Large intestine (tissue), 3 donors: Measurements from ENCODE around the gene NKAIN2. TPM values are rescaled to one million over a fixed set of nuclear protein-coding genes. Genes with fewer than 3 reads are reported as not detected.

ENCODE experiments used
- DNase-seq, 2 donors: peaks; one replicate each; pipeline versions ENCODE4 v3.0.0 to v3.0.0-alpha.2; 2013
- H3K27ac ChIP-seq: one replicate; pipeline ENCODE4 v1.5.1; 2013; ENCODE audit warnings: low read length
- H3K27me3 ChIP-seq: 2 replicates; pipeline ENCODE4 v1.6.1; 2013; ENCODE audit warnings: low read length; ENCODE audit not compliant: control insufficient read depth, insufficient read depth
- H3K36me3 ChIP-seq: 2 replicates; pipeline ENCODE4 v1.6.1; 2013; ENCODE audit warnings: low read length; ENCODE audit not compliant: control insufficient read depth, insufficient read depth
- H3K4me1 ChIP-seq: one replicate; pipeline ENCODE4 v1.6.1; 2013; ENCODE audit warnings: low read length; ENCODE audit not compliant: control insufficient read depth, insufficient read depth
- H3K4me3 ChIP-seq: one replicate; pipeline ENCODE4 v1.5.1; 2013; ENCODE audit warnings: low read length
- H3K9me3 ChIP-seq: one replicate; pipeline ENCODE4 v1.6.1; 2013; ENCODE audit warnings: mild to moderate bottlenecking, low read depth, low read length, moderate library complexity; ENCODE audit not compliant: control insufficient read depth
- WGBS: methylation state at CpG from one replicate; pipeline ENCODE4 v1.1.5; 2013; ENCODE audit warnings: low lambda C conversion rate; ENCODE audit not compliant: insufficient coverage; 5-methylcytosine and 5-hydroxymethylcytosine counted together
- polyA plus RNA-seq: library from polyadenylated mRNA; unstranded; fragments of 120-200 nt; gene quantifications from one replicate; pipeline ENCODE4 v1.2.1, GENCODE V29; 2013

Gene NKAIN2
- polyA plus RNA-seq, 1 donor: 1.3 TPM

DNA sequence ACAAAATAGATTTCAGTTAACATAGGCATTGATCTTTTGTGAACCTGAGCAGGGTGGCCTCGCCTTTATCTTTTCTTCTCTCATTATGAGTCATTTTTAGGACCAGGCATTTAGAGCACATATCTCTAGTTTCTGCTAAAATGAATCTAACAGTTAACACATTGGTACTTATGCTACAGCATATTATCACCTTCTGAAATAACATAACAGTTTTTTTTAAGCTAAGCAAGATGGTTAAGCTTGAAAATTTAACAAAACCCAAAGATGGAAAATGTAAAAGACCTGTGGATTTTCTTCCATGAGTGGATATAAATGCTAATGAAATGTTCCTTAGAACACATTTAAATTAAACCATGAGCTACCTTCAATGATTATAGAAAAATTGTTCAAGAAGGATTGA, 671.5 kb downstream of the NKAIN2 start:
- Histone ChIP-seq H3K36me3 (no peaks in the 10 kb centered on the region), H3K27ac (no peak overlapping the region), H3K9me3 (no peaks in the 10 kb centered on the region), H3K4me3 (no peak overlapping the region), H3K27me3 (no peaks in the 10 kb centered on the region), H3K4me1 (no peaks in the 10 kb centered on the region)
- DNase-seq: no peak
- 40% methylated on average over 1 of the region's 1 CpG for WGBS

DNA sequence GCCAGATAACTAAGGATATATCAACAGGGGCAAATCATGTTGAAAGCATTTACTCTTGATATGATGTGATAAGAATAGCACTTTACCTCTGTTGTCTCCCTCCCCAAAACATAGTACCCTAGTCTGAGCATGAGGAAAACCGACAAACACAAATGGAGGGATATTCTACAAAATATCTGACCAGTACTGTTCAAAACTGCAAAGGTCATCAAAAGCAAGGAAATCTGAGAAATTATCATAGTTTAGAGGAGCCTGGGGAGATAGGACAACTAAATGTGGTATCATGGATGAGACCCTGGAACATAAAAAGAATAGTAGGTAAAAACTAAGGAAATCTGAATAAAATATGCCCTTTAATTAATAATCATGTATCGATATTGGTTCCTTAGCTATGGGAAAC, 675.2 kb downstream of the NKAIN2 start:
- WGBS: no CpG with 5 or more reads among the region's 2 CpGs
- no peaks in the 10 kb centered on the region for H3K4me1 ChIP-seq
- no peak for DNase-seq
- H3K36me3 ChIP-seq: no peaks in the 10 kb centered on the region
- no peaks in the 10 kb centered on the region for H3K27me3 ChIP-seq
- H3K9me3 ChIP-seq: no peaks in the 10 kb centered on the region
- H3K4me3 ChIP-seq: no peak overlapping the region
- no peak overlapping the region for H3K27ac ChIP-seq

DNA sequence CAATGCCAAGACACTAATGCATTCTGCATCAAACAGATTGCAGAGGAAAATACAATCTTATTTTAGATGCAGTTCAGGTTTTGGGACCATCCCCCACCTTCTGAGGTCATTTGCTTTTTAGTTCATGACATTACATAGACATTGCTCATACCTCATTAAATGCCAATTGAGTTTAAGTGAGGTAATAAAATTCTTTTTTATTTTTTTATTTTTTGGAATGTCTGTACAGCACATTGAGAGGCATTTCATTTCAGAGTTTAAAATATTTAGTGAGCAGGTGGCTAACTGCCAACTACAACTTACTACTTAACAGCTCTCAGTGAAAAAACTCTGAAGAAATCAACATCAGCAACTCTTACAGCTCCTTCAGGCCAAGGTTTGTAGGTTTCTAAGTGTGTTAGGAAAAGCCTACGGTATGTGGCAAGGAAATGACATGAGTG, 676.3 kb downstream of the NKAIN2 start:
- DNase-seq: no peak
- Histone ChIP-seq H3K4me3 (no peak overlapping the region), H3K27ac (no peak overlapping the region), H3K36me3 (no peaks in the 10 kb centered on the region), H3K4me1 (no peaks in the 10 kb centered on the region), H3K27me3 (no peaks in the 10 kb centered on the region), H3K9me3 (no peaks in the 10 kb centered on the region)
- 60% methylated on average over 1 of the region's 1 CpG for WGBS

DNA sequence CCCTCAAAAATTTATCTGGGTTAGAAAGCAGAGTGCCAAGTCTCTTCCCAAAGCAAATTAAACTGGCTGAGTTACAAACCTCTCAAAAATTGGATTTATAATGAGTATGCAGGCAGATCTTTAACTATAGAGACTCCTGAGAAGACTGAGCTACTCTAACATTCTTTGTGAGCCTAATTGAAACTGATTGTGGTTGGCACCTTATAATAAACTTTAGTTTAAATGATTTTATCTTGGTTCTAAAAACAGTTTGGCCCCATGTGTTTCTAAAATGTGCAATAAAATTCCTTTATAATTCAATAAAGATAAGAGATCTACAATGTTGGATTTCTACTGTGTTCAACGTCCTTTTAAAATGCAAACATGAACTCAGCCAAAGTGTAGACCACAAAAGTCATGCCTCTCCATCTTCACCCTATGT, 678.4 kb downstream of the NKAIN2 start:
- 20% methylated on average over 1 of the region's 1 CpG for WGBS
- H3K4me1 ChIP-seq: no peaks in the 10 kb centered on the region
- no peak for DNase-seq
- H3K36me3 ChIP-seq: no peaks in the 10 kb centered on the region
- H3K27ac ChIP-seq: no peak overlapping the region
- H3K27me3 ChIP-seq: no peaks in the 10 kb centered on the region
- no peak overlapping the region for H3K4me3 ChIP-seq
- no peaks in the 10 kb centered on the region for H3K9me3 ChIP-seq

DNA sequence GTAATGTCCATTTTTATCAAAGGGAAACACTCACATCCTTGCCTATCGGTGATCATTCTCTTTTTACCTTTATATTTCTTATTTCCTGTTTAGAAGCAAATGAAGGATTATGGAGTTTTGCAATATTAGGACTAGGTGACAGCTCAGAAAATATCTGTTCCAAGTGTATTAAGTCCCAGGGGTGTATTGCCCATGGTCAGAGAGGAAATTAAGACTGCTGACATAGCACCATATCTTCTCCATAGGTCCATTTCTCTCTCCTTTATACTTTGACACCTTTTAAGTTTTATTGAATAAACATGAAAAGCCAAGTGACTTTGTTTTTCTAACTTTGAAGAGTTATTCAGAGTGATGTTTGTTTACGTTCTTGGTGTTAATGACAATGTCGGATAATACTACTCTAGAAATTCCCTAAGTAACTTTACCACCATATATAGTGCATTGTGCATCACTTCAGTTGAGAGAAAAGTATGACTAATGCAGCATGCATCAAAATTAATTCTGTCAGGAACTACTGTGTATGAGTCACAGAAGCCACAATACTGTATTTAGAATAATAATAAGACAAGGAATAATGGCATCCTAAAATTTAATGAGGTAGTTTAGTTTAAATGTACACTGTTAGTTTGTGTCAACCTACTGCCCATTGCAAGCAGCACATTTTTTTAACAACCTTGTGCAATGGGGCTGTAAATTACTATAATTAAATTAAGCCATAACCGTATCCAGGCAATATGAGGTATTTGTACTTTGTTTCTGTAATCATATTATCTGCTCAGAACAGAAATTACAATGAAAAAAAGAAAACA, 684.2 kb downstream of the NKAIN2 start:
- DNase-seq: no peak
- Histone ChIP-seq H3K4me1 (no peaks in the 10 kb centered on the region), H3K36me3 (no peaks in the 10 kb centered on the region), H3K27ac (no peak overlapping the region), H3K9me3 (no peaks in the 10 kb centered on the region), H3K4me3 (no peak overlapping the region), H3K27me3 (no peaks in the 10 kb centered on the region)
- WGBS: 60% methylated on average over 2 of the region's 4 CpGs

DNA sequence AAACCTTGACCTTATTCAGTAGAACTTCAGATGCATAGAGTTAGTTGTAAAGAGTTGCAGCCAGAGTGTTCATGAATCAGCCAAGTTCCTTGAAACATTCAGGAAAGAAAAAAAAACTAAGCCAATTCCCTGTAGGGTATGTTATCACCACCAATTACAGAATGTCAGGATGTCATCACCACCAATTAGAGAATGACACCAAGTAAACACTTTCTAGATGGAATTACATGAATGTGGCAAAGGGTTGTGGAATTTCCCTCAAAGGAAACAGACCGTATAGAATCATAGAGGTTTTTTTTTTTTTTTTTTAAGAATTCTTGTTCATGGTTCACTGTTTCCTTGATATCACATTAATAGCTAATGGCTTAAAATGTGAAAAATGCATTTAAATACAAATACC, 686.5 kb downstream of the NKAIN2 start:
- Histone ChIP-seq H3K27ac (no peak overlapping the region), H3K27me3 (no peaks in the 10 kb centered on the region), H3K36me3 (no peaks in the 10 kb centered on the region), H3K4me1 (no peaks in the 10 kb centered on the region), H3K9me3 (no peaks in the 10 kb centered on the region), H3K4me3 (no peak overlapping the region)
- WGBS: 100% methylated on average over 1 of the region's 1 CpG
- DNase-seq: no peak

DNA sequence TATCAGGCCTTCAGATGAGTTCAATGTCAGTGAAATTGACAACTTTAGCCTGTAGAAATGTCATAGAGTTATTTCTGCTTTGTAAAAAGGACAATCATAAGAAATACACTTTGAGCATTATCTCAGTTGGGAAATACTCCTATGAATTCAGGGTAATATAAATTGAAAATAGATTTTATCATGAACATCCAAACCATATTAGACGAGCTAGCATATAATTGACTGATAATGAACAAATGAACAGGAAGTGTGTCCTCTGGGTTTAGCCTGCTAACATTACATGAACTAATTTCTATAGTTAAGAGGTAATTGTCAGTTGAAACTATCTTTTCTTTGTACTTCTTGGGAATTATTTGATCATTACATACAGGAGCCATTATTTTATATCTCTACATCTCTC, 689.6 kb downstream of the NKAIN2 start:
- H3K36me3 ChIP-seq: no peaks in the 10 kb centered on the region
- WGBS: 80% methylated on average over 1 of the region's 1 CpG
- no peaks in the 10 kb centered on the region for H3K4me1 ChIP-seq
- no peak for DNase-seq
- H3K27me3 ChIP-seq: no peaks in the 10 kb centered on the region
- no peaks in the 10 kb centered on the region for H3K9me3 ChIP-seq
- H3K4me3 ChIP-seq: no peak overlapping the region
- H3K27ac ChIP-seq: no peak overlapping the region

DNA sequence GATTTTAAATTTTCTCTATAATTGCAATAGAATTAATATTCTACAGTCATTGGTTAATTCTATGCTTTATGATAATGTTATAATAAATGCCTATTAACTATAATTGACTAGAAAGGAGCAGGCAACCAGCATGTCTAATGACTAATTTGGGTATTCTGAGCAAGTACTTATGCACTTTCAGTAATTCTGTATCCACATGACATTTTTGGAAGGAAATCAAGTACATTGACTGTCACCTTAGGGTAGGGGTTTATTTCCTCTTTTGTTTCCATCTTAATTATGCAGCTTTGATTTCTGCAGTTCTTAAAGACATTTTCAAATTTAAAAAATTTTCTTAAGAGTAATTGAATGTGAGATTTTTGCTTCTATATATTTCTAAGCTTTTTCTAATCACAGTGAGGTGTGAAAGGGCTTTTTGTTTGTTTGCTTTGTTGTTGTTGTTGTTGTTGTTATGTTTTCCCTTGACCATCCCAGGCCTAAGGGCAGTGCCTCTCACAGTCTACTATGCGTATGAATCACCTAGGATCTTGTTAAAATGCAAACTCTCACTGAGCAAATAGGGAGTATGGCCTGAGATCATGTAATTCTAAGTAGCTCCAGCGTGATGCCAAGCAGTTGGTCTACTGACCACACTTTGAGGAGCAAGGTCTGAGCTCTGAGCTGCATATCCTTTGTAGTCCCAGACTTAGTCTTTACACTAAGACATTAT, 691.4 kb downstream of the NKAIN2 start:
- H3K4me1 ChIP-seq: no peaks in the 10 kb centered on the region
- WGBS: no CpG with 5 or more reads among the region's 2 CpGs

DNA sequence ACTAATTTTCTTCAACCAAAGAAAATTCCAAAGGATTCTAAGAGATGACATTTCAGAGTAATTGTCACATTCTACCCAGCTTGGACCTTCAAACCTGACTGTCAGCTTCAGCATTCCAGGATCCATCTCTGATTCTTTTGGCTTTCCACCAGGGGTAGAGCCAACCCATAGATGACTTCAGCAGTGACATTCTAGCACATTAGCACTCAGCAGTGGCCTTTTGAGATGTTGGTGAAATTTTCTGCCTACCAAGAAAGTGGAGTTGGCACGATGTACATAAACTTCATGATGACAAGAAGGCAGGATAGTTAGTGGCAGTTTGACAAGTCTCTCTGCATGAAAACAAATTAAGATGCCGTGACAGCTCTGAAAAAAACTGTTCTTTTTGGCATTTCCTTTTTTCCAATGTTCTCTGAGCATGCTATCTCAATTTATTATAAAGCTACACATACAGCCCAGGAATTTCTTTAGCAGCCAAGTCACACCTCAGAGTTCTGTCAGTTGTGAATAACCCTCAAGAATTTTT, 692.1 kb downstream of the NKAIN2 start:
- Histone ChIP-seq H3K27ac (no peak overlapping the region), H3K27me3 (no peaks in the 10 kb centered on the region), H3K4me1 (no peaks in the 10 kb centered on the region), H3K36me3 (no peaks in the 10 kb centered on the region), H3K4me3 (no peak overlapping the region), H3K9me3 (no peaks in the 10 kb centered on the region)
- 80% methylated on average over 1 of the region's 2 CpGs for WGBS
- no peak for DNase-seq

More for the DNA sequence above, 691.4 kb downstream of the NKAIN2 start:
- no peak overlapping the region for H3K4me3 ChIP-seq
- H3K27ac ChIP-seq: no peak overlapping the region
- H3K9me3 ChIP-seq: no peaks in the 10 kb centered on the region
- no peaks in the 10 kb centered on the region for H3K27me3 ChIP-seq
- no peak for DNase-seq
- H3K36me3 ChIP-seq: no peaks in the 10 kb centered on the region

DNA sequence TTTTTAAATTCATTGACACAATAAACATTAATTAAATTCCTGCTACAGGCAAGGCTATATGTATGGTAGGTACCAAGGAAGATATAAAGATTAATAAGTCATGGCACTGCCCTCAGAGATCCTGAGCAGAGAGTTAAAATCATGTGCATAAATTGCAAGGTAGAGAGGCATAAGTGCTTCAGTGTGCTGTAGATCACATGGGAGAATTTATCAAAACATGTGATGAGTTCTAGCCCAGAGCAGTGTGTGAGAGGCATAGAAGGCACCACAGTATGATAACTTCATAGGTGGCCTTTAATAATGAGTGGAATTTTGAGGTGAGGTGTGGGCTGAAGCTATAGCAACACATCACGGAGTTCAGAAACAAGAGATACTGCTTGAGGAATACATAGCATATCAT, 692.7 kb downstream of the NKAIN2 start:
- H3K4me1 ChIP-seq: no peaks in the 10 kb centered on the region
- DNase-seq: no peak
- H3K9me3 ChIP-seq: no peaks in the 10 kb centered on the region
- no peak overlapping the region for H3K27ac ChIP-seq
- no peaks in the 10 kb centered on the region for H3K36me3 ChIP-seq
- WGBS: no CpG with 5 or more reads among the region's 1 CpG
- H3K27me3 ChIP-seq: no peaks in the 10 kb centered on the region
- no peak overlapping the region for H3K4me3 ChIP-seq
